HepG2 (cell line): ENCODE measurements around the gene ARHGAP31. TPM values are rescaled to one million over a fixed set of nuclear protein-coding genes. Genes with fewer than 3 reads are reported as not detected.

Experiments
- ATAC-seq: fragments of 200-7000 bp; cut with Tn5 transposase; 3 replicates; pipeline ENCODE4 v1.9.1; 2020; ENCODE audit warnings: mild to moderate bottlenecking, moderate library complexity
- BruUV-seq: library from RNA; stranded (reverse); fragments of 400-500 nt; replicated peaks from 2 replicates; lab custom pipeline; 2021; lab: Mats Ljungman, UMichigan
- CTCF ChIA-PET: fragments of 300-600 bp; formaldehyde crosslinking; extraction: SDS; loops from one replicate; lab custom pipeline; 2021; ENCODE audit warnings: low total read pairs, inconsistent platforms, low intra/inter-chr PET ratio; lab: Yijun Ruan, JAX
- POLR2A ChIA-PET: fragments of 350-600 bp; sonication (Branson Sonifier 250); formaldehyde crosslinking; loops from one replicate; lab custom pipeline; 2020; ENCODE audit warnings: antibody characterized with exemption, inconsistent platforms; lab: Yijun Ruan, JAX
- DNase-seq: peaks from one replicate; pipeline ENCODE4 v3.0.0-alpha.2; 2015; ENCODE audit warnings: low spot score
- FAIRE-seq: peaks from 3 replicates; lab custom pipeline; 2011; peaks lifted over from hg19 to GRCh38; lab: Jason Lieb, UNC
- H2AFZ ChIP-seq: one replicate; pipeline ENCODE4 v1.6.1; 2011; ENCODE audit warnings: low read length, inconsistent platforms
- H3K27ac ChIP-seq: fragments of 300-600 bp; 3 replicates; pipeline ENCODE4 v1.8.0; 2011; ENCODE audit warnings: mixed run types, mild to moderate bottlenecking, mixed read lengths, low read length, inconsistent platforms; ENCODE audit not compliant: insufficient read depth; ENCODE audit errors: extremely low read length
- H3K27me3 ChIP-seq, 2 experiments: fragments of 200-600 bp in 1 of 2; 2 replicates in 1 of 2; 3 replicates in 1 of 2; pipeline versions ENCODE4 v1.6.0 to v1.8.0; 2011; ENCODE audit warnings: low read length in 2 of 2, mild to moderate bottlenecking in 2 of 2, moderate library complexity in 2 of 2, inconsistent platforms in 1 of 2; ENCODE audit not compliant: insufficient read depth in 2 of 2, control insufficient read depth in 1 of 2
- H3K36me3 ChIP-seq, 2 experiments: fragments of 200-600 bp in 1 of 2; replicated peaks in 1 of 2; 2 replicates in 1 of 2; 3 replicates in 1 of 2; pipeline versions ENCODE4 v1.5.1 to v1.8.0; 2011; ENCODE audit warnings: low read length in 2 of 2, inconsistent platforms in 1 of 2; ENCODE audit not compliant: insufficient read depth in 2 of 2, control insufficient read depth in 1 of 2
- H3K4me1 ChIP-seq: 2 replicates; pipeline ENCODE4 v1.5.1; 2012; ENCODE audit warnings: low read length, inconsistent platforms; ENCODE audit not compliant: insufficient read depth
- H3K4me2 ChIP-seq: 2 replicates; pipeline ENCODE4 v1.6.0; 2011; ENCODE audit warnings: low read depth, low read length, inconsistent platforms
- H3K4me3 ChIP-seq, 3 experiments: fragments of 200-600 bp in 1 of 3; sonication (generic), shearing (Covaris generic) in 1 of 3; replicated peaks in 1 of 3; 2 replicates each; pipeline ENCODE4 v1.5.1; 2011 to 2016; ENCODE audit warnings: low read length in 3 of 3, inconsistent platforms in 2 of 3, low read depth in 2 of 3, mild to moderate bottlenecking in 2 of 3, control low read depth in 1 of 3, mixed read lengths in 1 of 3; ENCODE audit not compliant: insufficient read depth in 1 of 3
- H3K79me2 ChIP-seq: one replicate; pipeline ENCODE4 v1.6.1; 2011; ENCODE audit warnings: low read length, inconsistent platforms; ENCODE audit not compliant: insufficient read depth
- H3K9ac ChIP-seq: 2 replicates; pipeline ENCODE4 v1.6.0; 2011; ENCODE audit warnings: mild to moderate bottlenecking, low read depth, low read length, inconsistent platforms; ENCODE audit not compliant: insufficient read depth
- H3K9me3 ChIP-seq: 2 replicates; pipeline ENCODE4 v1.5.1; 2012; ENCODE audit warnings: mild to moderate bottlenecking, low read length
- H4K20me1 ChIP-seq: 2 replicates; pipeline ENCODE4 v1.6.0; 2011; ENCODE audit warnings: inconsistent platforms, mild to moderate bottlenecking, low read length, moderate library complexity; ENCODE audit not compliant: insufficient read depth
- CSRNP2 ChIP-seq: sonication (generic); formaldehyde crosslinking; conservative IDR thresholded peaks from 2 replicates; pipeline ENCODE4 v1.8.0; 2022; ENCODE audit warnings: low read depth, missing genetic modification reagents
- MAFF ChIP-seq: IDR thresholded peaks from 2 replicates; pipeline ENCODE4 v1.6.1; 2011; ENCODE audit warnings: low read depth, low read length, improper control_type of control experiment
- MAZ ChIP-seq, 2 experiments: sonication (generic) in 1 of 2; formaldehyde crosslinking in 1 of 2; IDR thresholded peaks; 2 replicates each; pipeline versions ENCODE4 v1.5.0 to v1.6.1; 2012 to 2020; ENCODE audit warnings: low read depth in 2 of 2, mild to moderate bottlenecking in 2 of 2, borderline replicate concordance in 1 of 2, improper control_type of control experiment in 1 of 2, low read length in 1 of 2, missing genetic modification reagents in 1 of 2, moderate library complexity in 1 of 2
- PHF20 ChIP-seq: sonication (generic); formaldehyde crosslinking; IDR thresholded peaks from 2 replicates; pipeline ENCODE4 v1.5.0; 2020; ENCODE audit warnings: mild to moderate bottlenecking, missing genetic modification reagents
- SATB2 ChIP-seq: sonication (generic); formaldehyde crosslinking; IDR thresholded peaks from 2 replicates; pipeline ENCODE4 v1.5.0; 2020; ENCODE audit warnings: missing genetic modification reagents
- SIX1 ChIP-seq: sonication (generic); formaldehyde crosslinking; IDR thresholded peaks from 2 replicates; pipeline ENCODE4 v1.4.0; 2020; ENCODE audit warnings: missing genetic modification reagents, borderline replicate concordance
- ZNF3 ChIP-seq: IDR thresholded peaks from 2 replicates; pipeline ENCODE4 v1.7.0; 2017; ENCODE audit warnings: inconsistent platforms
- ZNF558 ChIP-seq: sonication (generic); formaldehyde crosslinking; IDR thresholded peaks from 2 replicates; pipeline ENCODE4 v1.9.0; 2022; ENCODE audit warnings: mild to moderate bottlenecking, missing genetic modification reagents, borderline replicate concordance
- ZNF589 ChIP-seq: sonication (generic); formaldehyde crosslinking; conservative IDR thresholded peaks from 2 replicates; pipeline ENCODE4 v1.8.0; 2022; ENCODE audit warnings: mild to moderate bottlenecking, moderate library complexity, missing genetic modification reagents
- ZNF674 ChIP-seq: sonication (generic); formaldehyde crosslinking; IDR thresholded peaks from 2 replicates; pipeline ENCODE4 v1.5.0; 2020; ENCODE audit warnings: low read depth, mild to moderate bottlenecking, missing genetic modification reagents
- WGBS: methylation state at CpG from one replicate; pipeline ENCODE4 v1.1.6; 2017; ENCODE audit warnings: low lambda C conversion rate; 5-methylcytosine and 5-hydroxymethylcytosine counted together
- in situ Hi-C: cut with HindIII; loops from 2 replicates; pipeline ENCODE4 v1.10.0; 2017; ENCODE audit warnings: low pct_unique_long_range_greater_than_20kb; ENCODE audit not compliant: extremely low pct_ligation_motif_present
- intact Hi-C: fragments of 100-400 bp; cut with micrococcal nuclease; formaldehyde crosslinking; loops from one replicate; pipeline ENCODE4 v1.10.0; 2022; ENCODE audit not compliant: unreplicated experiment
- polyA plus RNA-seq, 8 experiments: library from polyadenylated mRNA; depleted of rRNA in 3 of 8; stranded (reverse) in 7 of 8; unstranded in 1 of 8; fragments of >200 nt; fragmentation: Illumina TruSeq in 4 of 8; extraction: Trizol in 4 of 8; gene quantifications; 2 replicates each; pipeline versions ENCODE4 v1.2.1 to v1.2.3, GENCODE V29; 2011 to 2016; ENCODE audit warnings: low read depth in 4 of 8, missing spikeins in 1 of 8, mixed read lengths in 1 of 8; ENCODE audit not compliant: insufficient read depth in 1 of 8
- total RNA-seq, 5 experiments: library from RNA; depleted of rRNA; stranded (reverse); fragments of >200 nt; fragmentation: Illumina TruSeq; extraction: Trizol; gene quantifications; 2 replicates each; pipeline ENCODE4 v1.2.3, GENCODE V29; 2016; ENCODE audit warnings: low read depth in 1 of 5
- TF ChIP-seq, protein P1 (sequence below): sonication (generic); formaldehyde crosslinking; IDR thresholded peaks from 2 replicates; pipeline ENCODE4 v1.5.1; 2020; ENCODE audit warnings: missing genetic modification reagents, mild to moderate bottlenecking, borderline replicate concordance
- TF ChIP-seq, protein P2 (sequence below): sonication (generic); formaldehyde crosslinking; IDR thresholded peaks from 2 replicates; pipeline ENCODE4 v1.4.0; 2020; ENCODE audit warnings: missing genetic modification reagents

Gene ARHGAP31
- total and polyA plus RNA-seq, 2 of the 13 experiments (the other 11 are each of a cell fraction or from before 2014, with no cell fraction given): not detected

- H3K27ac ChIP-seq: no peak overlapping the region
- no TSS peak for BruUV-seq
- no peaks in the 10 kb centered on the region for H3K36me3 ChIP-seq
- ChIA-PET POLR2A (no interaction called here), CTCF (no interaction called here)
- no peak overlapping the region for H3K4me2 ChIP-seq
- H3K4me1 ChIP-seq: peaks cover 13% of the 10 kb centered on the region
- FAIRE-seq (no peak), DNase-seq (no peak), ATAC-seq (no peak)
- intact Hi-C loops (no loop called here), in situ Hi-C loops (no loop called here)
- H3K79me2 ChIP-seq: no peaks in the 10 kb centered on the region
- no peak overlapping the region for H3K9ac ChIP-seq
- H3K9me3 ChIP-seq: no peaks in the 10 kb centered on the region
- no peaks in the 10 kb centered on the region for H3K27me3 ChIP-seq
- no peak overlapping the region for H3K4me3 ChIP-seq
- WGBS: 52% methylated on average over 5 of the region's 5 CpGs
- H4K20me1 ChIP-seq: no peaks in the 10 kb centered on the region
- no peak overlapping the region for H2AFZ ChIP-seq
- TF ChIP-seq ZNF558 (no peak), ZNF589 (no peak), ZNF674 (CRISPR knock-in tag) (no peak), SATB2 (CRISPR knock-in tag) (no peak), MAFF (no peak), PHF20 (no peak), ZNF3 (no peak), MAZ (IDR thresholded peaks at IDR 0.05; ENCODE audit: borderline replicate concordance, low read depth, low read length) (no peak), MAZ (CRISPR knock-in tag; IDR thresholded peaks at IDR 0.05; ENCODE audit: low read depth) (no peak), SIX1 (CRISPR knock-in tag) (no peak), CSRNP2 (CRISPR knock-in tag) (no peak)
- TF ChIP-seq, protein P1, sequence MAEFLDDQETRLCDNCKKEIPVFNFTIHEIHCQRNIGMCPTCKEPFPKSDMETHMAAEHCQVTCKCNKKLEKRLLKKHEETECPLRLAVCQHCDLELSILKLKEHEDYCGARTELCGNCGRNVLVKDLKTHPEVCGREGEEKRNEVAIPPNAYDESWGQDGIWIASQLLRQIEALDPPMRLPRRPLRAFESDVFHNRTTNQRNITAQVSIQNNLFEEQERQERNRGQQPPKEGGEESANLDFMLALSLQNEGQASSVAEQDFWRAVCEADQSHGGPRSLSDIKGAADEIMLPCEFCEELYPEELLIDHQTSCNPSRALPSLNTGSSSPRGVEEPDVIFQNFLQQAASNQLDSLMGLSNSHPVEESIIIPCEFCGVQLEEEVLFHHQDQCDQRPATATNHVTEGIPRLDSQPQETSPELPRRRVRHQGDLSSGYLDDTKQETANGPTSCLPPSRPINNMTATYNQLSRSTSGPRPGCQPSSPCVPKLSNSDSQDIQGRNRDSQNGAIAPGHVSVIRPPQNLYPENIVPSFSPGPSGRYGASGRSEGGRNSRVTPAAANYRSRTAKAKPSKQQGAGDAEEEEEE: no peak
- TF ChIP-seq, protein P2, sequence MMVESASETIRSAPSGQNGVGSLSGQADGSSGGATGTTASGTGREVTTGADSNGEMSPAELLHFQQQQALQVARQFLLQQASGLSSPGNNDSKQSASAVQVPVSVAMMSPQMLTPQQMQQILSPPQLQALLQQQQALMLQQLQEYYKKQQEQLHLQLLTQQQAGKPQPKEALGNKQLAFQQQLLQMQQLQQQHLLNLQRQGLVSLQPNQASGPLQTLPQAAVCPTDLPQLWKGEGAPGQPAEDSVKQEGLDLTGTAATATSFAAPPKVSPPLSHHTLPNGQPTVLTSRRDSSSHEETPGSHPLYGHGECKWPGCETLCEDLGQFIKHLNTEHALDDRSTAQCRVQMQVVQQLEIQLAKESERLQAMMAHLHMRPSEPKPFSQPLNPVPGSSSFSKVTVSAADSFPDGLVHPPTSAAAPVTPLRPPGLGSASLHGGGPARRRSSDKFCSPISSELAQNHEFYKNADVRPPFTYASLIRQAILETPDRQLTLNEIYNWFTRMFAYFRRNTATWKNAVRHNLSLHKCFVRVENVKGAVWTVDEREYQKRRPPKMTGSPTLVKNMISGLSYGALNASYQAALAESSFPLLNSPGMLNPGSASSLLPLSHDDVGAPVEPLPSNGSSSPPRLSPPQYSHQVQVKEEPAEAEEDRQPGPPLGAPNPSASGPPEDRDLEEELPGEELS: no peak
Measured at GRCh38 chr3:119336823-119337222, 42.6 kb downstream of the ARHGAP31 start.
